ENCODE data around the gene LIN37. TPM values are rescaled to one million over a fixed set of nuclear protein-coding genes. Genes with fewer than 3 reads are reported as not detected.

LIN37 gene
- total and polyA plus RNA-seq, 9 of the 15 experiments (the other 6 are each of a cell fraction or from before 2014, with no cell fraction given): 1.2 to 12.5 (median 8.6) TPM

GRCh38 chr19:35751839-35752745 lies 3.7 kb downstream of the LIN37 start:
- no peaks in the 10 kb centered on the region for H3K9me1 ChIP-seq (ENCODE audit: control insufficient read depth, insufficient read depth, low read length)
- DNase-seq (ENCODE audit: extremely low read depth in 1 of 4, low spot score in 3 of 4) (no peak), FAIRE-seq (no peak), ATAC-seq (no peak)
- peaks cover 14 to 40% of the 10 kb centered on the region in 2 experiments; a peak in 4 of 5 replicates for H3K4me1 ChIP-seq (replicated peaks in 1 of 2; ENCODE audit: control insufficient read depth in 2 of 2, insufficient read depth in 2 of 2, low read length in 2 of 2)
- H3K79me2 ChIP-seq (ENCODE audit: control insufficient read depth, insufficient read depth, low read length): peaks cover 7% of the 10 kb centered on the region; the same call in 2 of the 3 replicates
- H2AFZ ChIP-seq (ENCODE audit: low read depth, low read length): no peak overlapping the region
- ChIA-PET POLR2A (interaction anchor here (0.6 kb wide), 2 partner anchors 212 to 578 kb away, joined by 3 to 4 read pairs; no protein-coding TSS in a partner anchor), CTCF (ENCODE audit: low intra/inter-chr PET ratio) (no interaction called here)
- no peak overlapping the region for H3K4me3 ChIP-seq
- BruUV-seq (replicated peaks): no TSS peak
- no peaks in the 10 kb centered on the region for H4K20me1 ChIP-seq (replicated peaks; ENCODE audit: control insufficient read depth, insufficient read depth, low read length)
- intact Hi-C loops (cut with micrococcal nuclease) (no loop called here), in situ Hi-C loops (cut with MboI) (no loop called here)
- 75% methylated on average over 14 of the region's 14 CpGs for WGBS (ENCODE audit: insufficient coverage, low coverage, missing lambda C conversion rate)
- H3K9ac ChIP-seq (ENCODE audit: insufficient read depth in 1 of 2, low read depth in 2 of 2, low read length in 2 of 2): peak overlapping the region in 1 of 2 experiments; percentile 71; a peak in 2 of 4 replicates
- no peak overlapping the region for H3K27ac ChIP-seq (ENCODE audit: extremely low read depth, low read depth, low read length)
- peaks cover 23% of the 10 kb centered on the region; the same call in 1 of the 3 replicates for H3K36me3 ChIP-seq (ENCODE audit: control insufficient read depth, insufficient read depth, low read length)
- H3K9me3 ChIP-seq (replicated peaks; ENCODE audit: control insufficient read depth, insufficient read depth, low read depth, low read length): no peaks in the 10 kb centered on the region
- H3K4me2 ChIP-seq (ENCODE audit: insufficient read depth, low read length): no peak overlapping the region
- H3K27me3 ChIP-seq (ENCODE audit: control insufficient read depth in 2 of 2, insufficient read depth in 2 of 2, low read length in 2 of 2): no peaks in the 10 kb centered on the region
- TF ChIP-seq ZNF143 (CRISPR knock-in tag; IDR thresholded peaks at IDR 0.05) (no peak), SRSF3 (IDR thresholded peaks at IDR 0.05; ENCODE audit: insufficient read depth, low read length) (no peak), KAT7 (CRISPR knock-in tag; IDR thresholded peaks at IDR 0.05; ENCODE audit: borderline replicate concordance) (no peak), CBX2 (IDR thresholded peaks at IDR 0.05; ENCODE audit: insufficient read depth, low read length, poor library complexity, severe bottlenecking) (no peak), ZC3H8 (IDR thresholded peaks at IDR 0.05) (no peak), ATF6 (CRISPR knock-in tag; IDR thresholded peaks at IDR 0.05) (no peak), ZNF766 (CRISPR knock-in tag; conservative IDR thresholded peaks at IDR 0.05) (no peak), ZNF347 (CRISPR knock-in tag; IDR thresholded peaks at IDR 0.05; ENCODE audit: low read depth) (no peak), NR4A1 (CRISPR knock-in tag; IDR thresholded peaks at IDR 0.05) (no peak), NR4A1 (tag; IDR thresholded peaks at IDR 0.05) (no peak), NELFE (IDR thresholded peaks at IDR 0.05; ENCODE audit: insufficient read depth, insufficient read length) (no peak), POLR2AphosphoS2 (IDR thresholded peaks at IDR 0.05; ENCODE audit: low read length) (no peak), NCOA4 (IDR thresholded peaks at IDR 0.05; ENCODE audit: partially characterized antibody) (no peak), TEAD4 (IDR thresholded peaks at IDR 0.05; ENCODE audit: low read length) (no peak), TEAD4 (CRISPR knock-in tag; IDR thresholded peaks at IDR 0.05; ENCODE audit: borderline replicate concordance) (no peak), GTF2F1 (IDR thresholded peaks at IDR 0.05; ENCODE audit: low read depth, low read length) (no peak)
- TF ChIP-seq, protein P1, sequence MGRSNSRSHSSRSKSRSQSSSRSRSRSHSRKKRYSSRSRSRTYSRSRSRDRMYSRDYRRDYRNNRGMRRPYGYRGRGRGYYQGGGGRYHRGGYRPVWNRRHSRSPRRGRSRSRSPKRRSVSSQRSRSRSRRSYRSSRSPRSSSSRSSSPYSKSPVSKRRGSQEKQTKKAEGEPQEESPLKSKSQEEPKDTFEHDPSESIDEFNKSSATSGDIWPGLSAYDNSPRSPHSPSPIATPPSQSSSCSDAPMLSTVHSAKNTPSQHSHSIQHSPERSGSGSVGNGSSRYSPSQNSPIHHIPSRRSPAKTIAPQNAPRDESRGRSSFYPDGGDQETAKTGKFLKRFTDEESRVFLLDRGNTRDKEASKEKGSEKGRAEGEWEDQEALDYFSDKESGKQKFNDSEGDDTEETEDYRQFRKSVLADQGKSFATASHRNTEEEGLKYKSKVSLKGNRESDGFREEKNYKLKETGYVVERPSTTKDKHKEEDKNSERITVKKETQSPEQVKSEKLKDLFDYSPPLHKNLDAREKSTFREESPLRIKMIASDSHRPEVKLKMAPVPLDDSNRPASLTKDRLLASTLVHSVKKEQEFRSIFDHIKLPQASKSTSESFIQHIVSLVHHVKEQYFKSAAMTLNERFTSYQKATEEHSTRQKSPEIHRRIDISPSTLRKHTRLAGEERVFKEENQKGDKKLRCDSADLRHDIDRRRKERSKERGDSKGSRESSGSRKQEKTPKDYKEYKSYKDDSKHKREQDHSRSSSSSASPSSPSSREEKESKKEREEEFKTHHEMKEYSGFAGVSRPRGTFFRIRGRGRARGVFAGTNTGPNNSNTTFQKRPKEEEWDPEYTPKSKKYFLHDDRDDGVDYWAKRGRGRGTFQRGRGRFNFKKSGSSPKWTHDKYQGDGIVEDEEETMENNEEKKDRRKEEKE (IDR thresholded peaks at IDR 0.05; ENCODE audit: borderline replicate concordance in 1 of 2, control insufficient read depth in 1 of 2, low read depth in 2 of 2, low read length in 1 of 2): no peak

Data from K562 (cell line).